SJCRH30 (cell line): Measurements from ENCODE around the gene HCN2. TPM values are rescaled to one million over a fixed set of nuclear protein-coding genes. Genes with fewer than 3 reads are reported as not detected.

Experiments used
- DNase-seq, 2 experiments: peaks; one replicate each; pipeline ENCODE4 v3.0.0-alpha.2; 2015 to 2020
- H3K27ac ChIP-seq: fragments of 250-450 bp; sonication (Bioruptor Pico); 2 replicates; pipeline ENCODE4 v1.5.1; 2020; ENCODE audit warnings: mild to moderate bottlenecking, moderate library complexity
- H3K27me3 ChIP-seq: fragments of 250-450 bp; sonication (Bioruptor Pico); 2 replicates; pipeline ENCODE4 v1.5.1; 2020; ENCODE audit warnings: mild to moderate bottlenecking, moderate library complexity
- H3K36me3 ChIP-seq: fragments of 250-450 bp; sonication (Bioruptor Pico); 2 replicates; pipeline ENCODE4 v1.5.1; 2020; ENCODE audit warnings: mild to moderate bottlenecking, moderate library complexity
- H3K4me1 ChIP-seq: fragments of 250-450 bp; sonication (Bioruptor Pico); 2 replicates; pipeline ENCODE4 v1.5.1; 2020; ENCODE audit warnings: mild to moderate bottlenecking, moderate library complexity
- H3K4me3 ChIP-seq: fragments of 250-450 bp; sonication (Bioruptor Pico); 2 replicates; pipeline ENCODE4 v1.5.1; 2020; ENCODE audit warnings: mild to moderate bottlenecking, moderate library complexity
- H3K9me3 ChIP-seq: fragments of 250-450 bp; sonication (Bioruptor Pico); replicated peaks from 2 replicates; pipeline ENCODE4 v1.5.1; 2020; ENCODE audit warnings: mild to moderate bottlenecking, moderate library complexity
- total RNA-seq: library from RNA; depleted of rRNA; stranded (reverse); fragments of >200 nt; shearing (Covaris generic); gene quantifications from 2 replicates; pipeline ENCODE4 v1.2.3, GENCODE V29; 2014; rRNA removed

The HCN2 gene
- 0.14 and 0.30 TPM in 2 replicates for total RNA-seq

DNA sequence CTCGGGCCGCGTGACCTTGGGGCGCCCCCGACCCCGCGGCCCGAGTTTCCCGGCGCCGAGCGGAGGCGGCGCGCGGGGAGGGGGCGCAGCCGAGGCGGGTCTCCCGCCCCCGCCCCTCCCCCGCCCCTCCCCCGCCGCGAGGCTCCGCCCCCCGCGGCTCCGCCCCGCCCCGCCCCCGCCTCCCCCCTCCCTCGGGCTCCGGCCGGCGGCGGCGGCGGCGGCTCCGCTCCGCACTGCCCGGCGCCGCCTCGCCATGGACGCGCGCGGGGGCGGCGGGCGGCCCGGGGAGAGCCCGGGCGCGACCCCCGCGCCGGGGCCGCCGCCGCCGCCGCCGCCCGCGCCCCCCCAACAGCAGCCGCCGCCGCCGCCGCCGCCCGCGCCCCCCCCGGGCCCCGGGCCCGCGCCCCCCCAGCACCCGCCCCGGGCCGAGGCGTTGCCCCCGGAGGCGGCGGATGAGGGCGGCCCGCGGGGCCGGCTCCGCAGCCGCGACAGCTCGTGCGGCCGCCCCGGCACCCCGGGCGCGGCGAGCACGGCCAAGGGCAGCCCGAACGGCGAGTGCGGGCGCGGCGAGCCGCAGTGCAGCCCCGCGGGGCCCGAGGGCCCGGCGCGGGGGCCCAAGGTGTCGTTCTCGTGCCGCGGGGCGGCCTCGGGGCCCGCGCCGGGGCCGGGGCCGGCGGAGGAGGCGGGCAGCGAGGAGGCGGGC, at the start of gene HCN2:
Gene HCN2 (plus strand): TSS at position 189 of the 703 bp plus-strand sequence. CDS start 65 bp downstream, at position 254.
- Histone ChIP-seq H3K4me1 (peaks cover 9% of the 10 kb centered on the region), H3K27me3 (0 out of 2 replicates have a peak, but pooled peaks cover 3% of the 10 kb centered on the region), H3K4me3 (no peak within 1 kb of the TSS), H3K27ac (no peak within 1 kb of the TSS), H3K36me3 (no peaks in the 10 kb centered on the region), H3K9me3 (no peaks in the 10 kb centered on the region)
- no peak for DNase-seq

GRCh38 chr19:540867-541637, 48.6 kb upstream of the HCN2 start:
- Histone ChIP-seq H3K27me3 (no peaks in the 10 kb centered on the region), H3K36me3 (peaks cover 9% of the 10 kb centered on the region)

DNA sequence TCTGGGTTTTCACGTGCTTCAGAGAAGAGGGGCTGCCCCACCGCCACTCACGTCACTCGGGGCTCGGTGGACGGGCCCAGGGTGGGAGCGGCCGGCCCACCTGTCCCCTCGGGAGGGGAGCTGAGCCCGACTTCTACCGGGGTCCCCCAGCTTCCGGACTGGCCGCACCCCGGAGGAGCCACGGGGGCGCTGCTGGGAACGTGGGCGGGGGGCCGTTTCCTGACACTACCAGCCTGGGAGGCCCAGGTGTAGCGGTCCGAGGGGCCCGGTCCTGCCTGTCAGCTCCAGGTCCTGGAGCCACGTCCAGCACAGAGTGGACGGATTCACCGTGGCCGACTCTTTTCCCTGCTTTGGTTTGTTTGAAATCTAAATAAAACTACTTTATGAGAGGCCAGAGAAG, 48.0 kb upstream of the HCN2 start:
- Histone ChIP-seq H3K27ac (no peak overlapping the region), H3K36me3 (peaks cover 3% of the 10 kb centered on the region; the same call in 1 of the 2 replicates), H3K4me1 (no peaks in the 10 kb centered on the region), H3K4me3 (no peak overlapping the region), H3K9me3 (no peaks in the 10 kb centered on the region), H3K27me3 (no peaks in the 10 kb centered on the region)
- no peak for DNase-seq

More at GRCh38 chr19:540867-541637, 48.6 kb upstream of the HCN2 start:
- no peaks in the 10 kb centered on the region for H3K9me3 ChIP-seq
- no peak for DNase-seq
- H3K4me1 ChIP-seq, result no peaks in the 10 kb centered on the region
- H3K4me3 ChIP-seq, result no peak overlapping the region
- H3K27ac ChIP-seq, result no peak overlapping the region

- no peak overlapping the region for H3K27ac ChIP-seq
- no peaks in the 10 kb centered on the region for H3K27me3 ChIP-seq
- H3K36me3 ChIP-seq, result no peaks in the 10 kb centered on the region; the same call in 1 of the 2 replicates
- no peak for DNase-seq
- H3K9me3 ChIP-seq, result no peaks in the 10 kb centered on the region
- no peak overlapping the region for H3K4me3 ChIP-seq
- H3K4me1 ChIP-seq, result no peaks in the 10 kb centered on the region
Observed at GRCh38 chr19:542173-542866, 47.4 kb upstream of the HCN2 start.

GRCh38 chr19:543910-544608, 45.6 kb upstream of the HCN2 start, which contains the start of gene GZMM:
Gene GZMM (plus strand): TSS chr19:544053. CDS start chr19:544072, 19 bp downstream.
- H3K9me3 ChIP-seq, result no peaks in the 10 kb centered on the region
- H3K36me3 ChIP-seq, result no peaks in the 10 kb centered on the region; the same call in 1 of the 2 replicates
- H3K27me3 ChIP-seq, result no peaks in the 10 kb centered on the region
- H3K4me1 ChIP-seq, result no peaks in the 10 kb centered on the region
- no peak within 1 kb of the TSS for H3K27ac ChIP-seq
- no peak for DNase-seq
- no peak within 1 kb of the TSS for H3K4me3 ChIP-seq

DNA sequence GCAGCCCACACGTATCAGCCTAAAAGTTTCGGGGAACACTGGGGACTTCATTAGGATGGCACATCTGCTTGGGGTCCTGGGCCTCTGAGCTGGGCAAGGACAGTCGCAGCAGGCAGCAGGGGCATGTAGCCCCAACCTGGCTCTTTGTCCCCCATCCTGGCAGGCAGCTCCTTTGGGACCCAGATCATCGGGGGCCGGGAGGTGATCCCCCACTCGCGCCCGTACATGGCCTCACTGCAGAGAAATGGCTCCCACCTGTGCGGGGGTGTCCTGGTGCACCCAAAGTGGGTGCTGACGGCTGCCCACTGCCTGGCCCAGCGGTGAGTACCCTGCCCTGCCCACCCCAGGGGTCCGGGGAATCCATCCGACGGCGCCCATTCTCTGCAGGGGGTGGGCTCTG, 42.6 kb upstream of the HCN2 start:
- DNase-seq, result no peak
- Histone ChIP-seq H3K27ac (no peak overlapping the region), H3K36me3 (no peaks in the 10 kb centered on the region), H3K4me3 (no peak overlapping the region), H3K4me1 (no peaks in the 10 kb centered on the region), H3K9me3 (no peaks in the 10 kb centered on the region), H3K27me3 (no peaks in the 10 kb centered on the region)

DNA sequence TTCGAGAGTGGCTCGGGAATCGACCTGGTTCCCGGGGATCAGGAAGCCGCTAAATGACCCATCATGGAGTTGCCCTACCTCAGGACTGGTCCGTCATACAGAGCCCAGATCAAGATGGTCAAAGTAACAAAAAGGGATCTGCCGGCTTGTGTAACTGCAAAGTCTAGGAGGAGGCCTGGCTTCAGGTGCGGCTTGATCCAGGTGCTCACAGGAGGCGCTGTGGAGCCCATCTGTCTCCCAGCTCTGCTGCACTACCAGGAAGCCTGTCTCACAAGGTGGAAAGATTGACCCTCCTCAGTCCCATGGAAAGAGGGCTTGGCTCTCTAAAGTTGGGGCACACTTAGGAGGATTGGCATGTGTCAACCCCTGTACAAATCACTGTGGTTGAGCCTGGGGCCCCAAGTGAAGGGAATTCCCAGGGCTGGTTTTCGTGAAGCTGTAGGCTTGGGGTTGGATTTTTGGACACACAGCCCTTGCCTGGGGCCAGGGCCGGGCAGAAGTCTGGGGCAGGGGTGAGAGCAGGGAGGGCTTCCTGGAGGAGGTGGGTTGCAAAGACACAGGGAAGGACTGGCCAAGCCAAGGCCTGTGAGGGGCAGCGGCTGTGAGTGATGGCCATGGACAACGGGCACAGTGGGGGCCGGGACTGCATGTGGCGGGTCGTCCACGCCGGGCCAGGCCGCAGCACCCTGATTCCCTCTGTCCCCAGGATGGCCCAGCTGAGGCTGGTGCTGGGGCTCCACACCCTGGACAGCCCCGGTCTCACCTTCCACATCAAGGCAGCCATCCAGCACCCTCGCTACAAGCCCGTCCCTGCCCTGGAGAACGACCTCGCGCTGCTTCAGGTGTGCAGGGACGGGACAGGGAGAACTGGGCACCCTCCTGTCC, 41.6 kb upstream of the HCN2 start:
- Histone ChIP-seq H3K36me3 (no peaks in the 10 kb centered on the region), H3K4me1 (no peaks in the 10 kb centered on the region), H3K4me3 (no peak overlapping the region), H3K9me3 (no peaks in the 10 kb centered on the region), H3K27ac (no peak overlapping the region), H3K27me3 (no peaks in the 10 kb centered on the region)
- no peak for DNase-seq

DNA sequence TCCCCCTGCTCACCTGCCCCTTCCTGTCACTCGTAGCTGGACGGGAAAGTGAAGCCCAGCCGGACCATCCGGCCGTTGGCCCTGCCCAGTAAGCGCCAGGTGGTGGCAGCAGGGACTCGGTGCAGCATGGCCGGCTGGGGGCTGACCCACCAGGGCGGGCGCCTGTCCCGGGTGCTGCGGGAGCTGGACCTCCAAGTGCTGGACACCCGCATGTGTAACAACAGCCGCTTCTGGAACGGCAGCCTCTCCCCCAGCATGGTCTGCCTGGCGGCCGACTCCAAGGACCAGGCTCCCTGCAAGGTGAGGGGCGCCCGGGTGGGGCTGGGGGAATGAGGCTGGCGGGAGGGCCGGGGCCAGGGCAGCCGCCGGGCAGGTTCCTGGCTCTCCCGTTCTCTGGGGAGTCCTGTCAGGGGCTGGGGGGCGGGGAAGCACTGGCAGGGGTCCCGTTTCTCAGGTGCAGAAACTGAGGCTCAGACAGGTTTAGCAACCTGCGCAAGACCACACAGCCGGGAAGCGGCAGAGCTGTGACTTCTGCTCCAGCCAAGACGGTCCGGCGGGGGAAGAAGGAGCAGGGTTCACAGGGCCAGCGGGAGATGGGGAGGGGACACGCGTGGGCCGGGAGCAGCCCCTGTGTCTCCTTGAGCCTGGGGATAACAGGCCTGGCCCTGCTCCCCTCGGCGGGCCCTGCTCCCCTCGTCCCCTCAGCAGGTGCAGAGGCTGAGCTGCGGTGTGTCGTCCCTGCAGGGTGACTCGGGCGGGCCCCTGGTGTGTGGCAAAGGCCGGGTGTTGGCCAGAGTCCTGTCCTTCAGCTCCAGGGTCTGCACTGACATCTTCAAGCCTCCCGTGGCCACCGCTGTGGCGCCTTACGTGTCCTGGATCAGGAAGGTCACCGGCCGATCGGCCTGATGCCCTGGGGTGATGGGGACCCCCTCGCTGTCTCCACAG, 40.5 kb upstream of the HCN2 start:
- H3K9me3 ChIP-seq, result no peaks in the 10 kb centered on the region
- no peak for DNase-seq
- H3K4me1 ChIP-seq, result no peaks in the 10 kb centered on the region
- H3K36me3 ChIP-seq, result no peaks in the 10 kb centered on the region
- H3K27me3 ChIP-seq, result no peaks in the 10 kb centered on the region
- H3K4me3 ChIP-seq, result no peak overlapping the region
- no peak overlapping the region for H3K27ac ChIP-seq

GRCh38 chr19:554817-555216, 34.9 kb upstream of the HCN2 start:
- H3K36me3 ChIP-seq, result no peaks in the 10 kb centered on the region
- no peak overlapping the region for H3K4me3 ChIP-seq
- H3K4me1 ChIP-seq, result peaks cover 7% of the 10 kb centered on the region; the same call in 1 of the 2 replicates
- no peak overlapping the region for H3K27ac ChIP-seq
- H3K27me3 ChIP-seq, result no peaks in the 10 kb centered on the region
- no peaks in the 10 kb centered on the region for H3K9me3 ChIP-seq
- no peak for DNase-seq

GRCh38 chr19:555474-555808, 34.2 kb upstream of the HCN2 start:
- no peaks in the 10 kb centered on the region for H3K9me3 ChIP-seq
- H3K27ac ChIP-seq, result no peak overlapping the region
- H3K4me3 ChIP-seq, result no peak overlapping the region
- no peaks in the 10 kb centered on the region for H3K36me3 ChIP-seq
- DNase-seq, result no peak
- H3K27me3 ChIP-seq, result no peaks in the 10 kb centered on the region
- peaks cover 7% of the 10 kb centered on the region; the same call in 1 of the 2 replicates for H3K4me1 ChIP-seq

GRCh38 chr19:556611-557382, 32.9 kb upstream of the HCN2 start:
- no peaks in the 10 kb centered on the region for H3K9me3 ChIP-seq
- no peak overlapping the region for H3K27ac ChIP-seq
- no peaks in the 10 kb centered on the region for H3K36me3 ChIP-seq
- H3K4me3 ChIP-seq, result no peak overlapping the region
- H3K4me1 ChIP-seq, result peaks cover 7% of the 10 kb centered on the region; the same call in 1 of the 2 replicates
- H3K27me3 ChIP-seq, result no peaks in the 10 kb centered on the region
- DNase-seq, result no peak

DNA sequence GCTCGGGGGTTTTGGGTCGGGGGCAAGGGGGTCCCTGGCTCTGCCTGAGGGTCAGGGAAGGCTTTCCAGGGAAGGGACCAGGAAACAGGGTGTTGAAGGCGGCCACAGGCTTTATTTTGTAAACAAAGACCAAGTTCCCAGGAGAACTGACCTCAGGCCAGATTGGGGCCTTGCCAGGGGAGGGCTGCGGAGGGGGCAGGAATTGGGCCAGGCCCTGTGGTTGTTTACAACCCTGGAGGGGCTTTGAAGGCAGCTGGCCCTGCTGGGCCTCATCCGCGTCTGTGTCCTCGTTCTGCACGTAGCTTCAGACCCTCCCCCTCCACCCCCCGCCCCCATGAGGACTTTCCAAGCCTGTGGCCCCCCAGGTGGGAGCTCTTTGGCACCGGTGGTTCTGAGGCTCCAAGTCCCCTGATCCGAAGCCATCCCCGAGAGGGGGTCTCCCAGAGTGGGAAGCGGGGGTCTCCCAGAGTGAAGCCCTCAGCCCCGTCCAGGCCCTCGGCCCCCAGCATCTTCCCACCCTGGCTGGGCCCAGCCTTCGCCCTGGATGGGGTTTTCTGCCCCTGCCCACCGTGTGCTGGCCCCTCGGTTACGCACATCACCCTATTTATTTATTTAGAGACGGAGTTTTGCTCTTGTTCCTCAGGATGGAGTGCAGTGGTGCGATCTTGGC, 30.8 kb upstream of the HCN2 start:
- no peaks in the 10 kb centered on the region for H3K27me3 ChIP-seq
- no peak overlapping the region for H3K27ac ChIP-seq
- DNase-seq, result peak; percentile 42 to 56
- H3K9me3 ChIP-seq, result no peaks in the 10 kb centered on the region
- H3K4me3 ChIP-seq, result no peak overlapping the region
- H3K4me1 ChIP-seq, result peaks cover 7% of the 10 kb centered on the region; the same call in 1 of the 2 replicates
- H3K36me3 ChIP-seq, result no peaks in the 10 kb centered on the region
